Measurements from ENCODE around the gene PWP1. TPM values are rescaled to one million over a fixed set of nuclear protein-coding genes. Genes with fewer than 3 reads are reported as not detected.

Gene PWP1
- total RNA-seq, 1 donor from 2014 or later, result 39.1 TPM

- Mint-ChIP-seq H3K9me3 (ENCODE audit: unreplicated experiment) (no peaks in the 10 kb centered on the region), H3K4me3 (ENCODE audit: unreplicated experiment) (no peak overlapping the region), H3K27ac (ENCODE audit: unreplicated experiment) (no peak overlapping the region), H3K27me3 (ENCODE audit: unreplicated experiment) (no peaks in the 10 kb centered on the region), H3K4me1 (ENCODE audit: unreplicated experiment) (peaks cover 10% of the 10 kb centered on the region), H3K36me3 (ENCODE audit: unreplicated experiment) (no peaks in the 10 kb centered on the region)
- no peak for DNase-seq (ENCODE audit: extremely low spot score, unreplicated experiment)
- TF ChIP-seq CTCF (IDR thresholded peaks at IDR 0.05), result no peak
These were observed 35.9 kb upstream of the PWP1 start for GRCh38 chr12:107649661-107650061.

- DNase-seq (ENCODE audit: extremely low spot score, unreplicated experiment), result no peak
- Mint-ChIP-seq H3K4me3 (ENCODE audit: unreplicated experiment) (no peak overlapping the region), H3K36me3 (ENCODE audit: unreplicated experiment) (no peaks in the 10 kb centered on the region), H3K27me3 (ENCODE audit: unreplicated experiment) (no peaks in the 10 kb centered on the region), H3K27ac (ENCODE audit: unreplicated experiment) (no peak overlapping the region), H3K9me3 (ENCODE audit: unreplicated experiment) (no peaks in the 10 kb centered on the region), H3K4me1 (ENCODE audit: unreplicated experiment) (peaks cover 2% of the 10 kb centered on the region)
- TF ChIP-seq CTCF (IDR thresholded peaks at IDR 0.05), result no peak
These were observed 34.6 kb upstream of the PWP1 start for GRCh38 chr12:107650977-107651376.

- no peak overlapping the region for H3K27ac Mint-ChIP-seq (ENCODE audit: unreplicated experiment)
- H3K4me1 Mint-ChIP-seq (ENCODE audit: unreplicated experiment), result no peaks in the 10 kb centered on the region
- H3K9me3 Mint-ChIP-seq (ENCODE audit: unreplicated experiment), result no peaks in the 10 kb centered on the region
- DNase-seq (ENCODE audit: extremely low spot score, unreplicated experiment), result no peak
- no peak overlapping the region for H3K4me3 Mint-ChIP-seq (ENCODE audit: unreplicated experiment)
- TF ChIP-seq CTCF (IDR thresholded peaks at IDR 0.05), result no peak
- no peaks in the 10 kb centered on the region for H3K36me3 Mint-ChIP-seq (ENCODE audit: unreplicated experiment)
- no peaks in the 10 kb centered on the region for H3K27me3 Mint-ChIP-seq (ENCODE audit: unreplicated experiment)
These were observed 33.8 kb upstream of the PWP1 start for GRCh38 chr12:107651571-107652449.

- Mint-ChIP-seq H3K4me3 (ENCODE audit: unreplicated experiment) (no peak overlapping the region), H3K9me3 (ENCODE audit: unreplicated experiment) (no peaks in the 10 kb centered on the region), H3K36me3 (ENCODE audit: unreplicated experiment) (no peaks in the 10 kb centered on the region), H3K27ac (ENCODE audit: unreplicated experiment) (no peak overlapping the region), H3K4me1 (ENCODE audit: unreplicated experiment) (no peaks in the 10 kb centered on the region), H3K27me3 (ENCODE audit: unreplicated experiment) (no peaks in the 10 kb centered on the region)
- no peak for DNase-seq (ENCODE audit: extremely low spot score, unreplicated experiment)
- no peak for TF ChIP-seq CTCF (IDR thresholded peaks at IDR 0.05)
These were observed 32.1 kb upstream of the PWP1 start for GRCh38 chr12:107653519-107653918.

GRCh38 chr12:107654873-107655272, 30.7 kb upstream of the PWP1 start:
- no peak for DNase-seq (ENCODE audit: extremely low spot score, unreplicated experiment)
- Mint-ChIP-seq H3K27me3 (ENCODE audit: unreplicated experiment) (no peaks in the 10 kb centered on the region), H3K36me3 (ENCODE audit: unreplicated experiment) (no peaks in the 10 kb centered on the region), H3K4me3 (ENCODE audit: unreplicated experiment) (no peak overlapping the region), H3K27ac (ENCODE audit: unreplicated experiment) (no peak overlapping the region), H3K9me3 (ENCODE audit: unreplicated experiment) (no peaks in the 10 kb centered on the region), H3K4me1 (ENCODE audit: unreplicated experiment) (no peaks in the 10 kb centered on the region)
- no peak for TF ChIP-seq CTCF (IDR thresholded peaks at IDR 0.05)
